Mesothelial cell of epicardium (in vitro differentiated cells): ENCODE measurements around the gene TDRKH. TPM values are rescaled to one million over a fixed set of nuclear protein-coding genes. Genes with fewer than 3 reads are reported as not detected.

Experiments
- DNase-seq, 2 experiments: peaks; one replicate each; pipeline ENCODE4 v3.0.0; 2021; ENCODE audit warnings: low spot score in 2 of 2; ENCODE audit not compliant: unreplicated experiment in 2 of 2
- H3K27ac Mint-ChIP-seq: 2 replicates; pipeline ENCODE4 v1.8.0; 2021; ENCODE audit warnings: mixed read lengths
- H3K27me3 Mint-ChIP-seq: 2 replicates; pipeline ENCODE4 v1.8.0; 2021; ENCODE audit warnings: low read depth, mixed read lengths
- H3K36me3 Mint-ChIP-seq: 2 replicates; pipeline ENCODE4 v1.8.0; 2021; ENCODE audit warnings: mixed read lengths
- H3K4me1 Mint-ChIP-seq: 2 replicates; pipeline ENCODE4 v1.8.0; 2021; ENCODE audit warnings: mixed read lengths
- H3K4me3 Mint-ChIP-seq: 2 replicates; pipeline ENCODE4 v1.8.0; 2021; ENCODE audit warnings: mild to moderate bottlenecking, moderate library complexity, mixed read lengths
- H3K9me3 Mint-ChIP-seq: 2 replicates; pipeline ENCODE4 v1.8.0; 2021; ENCODE audit warnings: mixed read lengths
- CTCF ChIP-seq: fragments of 200-600 bp; sonication (generic); IDR thresholded peaks from one replicate; pipeline ENCODE4 v1.5.0; 2021; ENCODE audit warnings: antibody characterized with exemption; ENCODE audit not compliant: unreplicated experiment
- total RNA-seq: library from RNA; stranded (reverse); gene quantifications from 3 replicates; pipeline ENCODE4 v1.2.1, GENCODE V29; 2021

The TDRKH gene
- total RNA-seq, 1 donor from 2014 or later, result 9.9 TPM

DNA sequence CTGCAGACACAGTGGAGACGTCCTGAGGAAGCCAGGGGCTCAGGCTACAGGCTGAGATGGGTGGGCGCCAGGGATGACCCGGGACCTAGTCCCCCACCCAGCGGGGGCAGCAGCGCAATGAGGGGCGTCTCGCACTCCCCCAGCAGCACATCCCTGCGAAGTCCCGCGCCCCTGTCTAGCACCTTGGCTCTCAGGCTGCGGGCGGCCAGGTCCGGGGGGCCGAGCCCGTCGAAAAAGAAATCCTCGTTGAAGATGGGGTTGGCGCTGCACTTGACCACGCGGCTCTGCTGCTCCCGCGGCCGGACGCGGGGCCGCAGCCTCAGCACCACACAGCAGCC, 47.6 kb upstream of the TDRKH start:
- H3K4me1 Mint-ChIP-seq, result peaks cover 32% of the 10 kb centered on the region

DNA sequence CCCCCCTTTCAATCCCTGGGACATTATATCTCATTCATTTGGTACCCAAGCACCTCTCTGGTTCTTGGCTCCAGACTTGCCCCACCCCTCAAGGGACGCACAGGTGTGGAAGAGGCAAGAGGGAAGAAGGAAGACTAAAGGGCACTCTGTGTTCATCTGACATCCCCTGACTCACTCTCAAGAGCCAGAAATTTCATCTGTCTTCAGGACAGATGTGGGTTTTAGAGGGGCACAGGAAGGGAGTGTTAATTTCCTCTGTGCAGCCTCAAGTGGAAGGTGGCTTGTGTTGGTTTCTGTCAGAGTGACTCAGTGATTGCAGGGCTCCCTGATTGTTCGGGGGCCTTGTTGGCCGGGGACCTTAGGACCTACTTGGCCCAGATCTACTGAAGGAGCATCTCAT, 46.9 kb upstream of the TDRKH start:
- Mint-ChIP-seq H3K9me3 (no peaks in the 10 kb centered on the region), H3K27ac (no peak overlapping the region), H3K36me3 (no peaks in the 10 kb centered on the region), H3K4me1 (peaks cover 32% of the 10 kb centered on the region), H3K4me3 (peak overlapping the region; percentile 59), H3K27me3 (peaks cover 55% of the 10 kb centered on the region)
- no peak for TF ChIP-seq CTCF
- no peak for DNase-seq

More for the DNA sequence above, 47.6 kb upstream of the TDRKH start:
- H3K27ac Mint-ChIP-seq, result peak overlapping the region; percentile 37
- no peak for DNase-seq
- no peaks in the 10 kb centered on the region for H3K9me3 Mint-ChIP-seq
- H3K4me3 Mint-ChIP-seq, result peak overlapping the region; percentile 59
- H3K36me3 Mint-ChIP-seq, result no peaks in the 10 kb centered on the region
- TF ChIP-seq CTCF, result no peak
- peaks cover 55% of the 10 kb centered on the region for H3K27me3 Mint-ChIP-seq

DNA sequence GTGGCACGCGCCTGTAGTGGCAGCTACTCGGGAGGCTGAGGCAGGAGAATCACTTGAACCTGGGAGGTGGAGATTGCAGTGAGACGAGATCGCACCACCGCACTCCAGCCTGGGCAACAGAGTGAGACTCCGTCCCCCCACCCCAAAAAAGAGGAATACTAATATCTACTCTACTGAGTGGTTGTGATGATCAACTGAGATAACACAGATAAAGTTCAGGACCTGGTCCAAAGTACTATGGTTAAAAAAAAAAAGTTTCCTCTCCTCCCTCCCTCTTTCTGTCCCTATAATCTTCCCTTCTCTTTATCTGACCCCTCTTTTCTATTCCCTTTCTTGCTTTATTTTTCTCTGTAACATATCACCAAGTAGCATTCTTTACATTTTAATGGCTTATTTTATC, 45.3 kb upstream of the TDRKH start:
- DNase-seq, result no peak
- Mint-ChIP-seq H3K27ac (no peak overlapping the region), H3K27me3 (peaks cover 43% of the 10 kb centered on the region), H3K36me3 (no peaks in the 10 kb centered on the region), H3K4me3 (no peak overlapping the region), H3K4me1 (peaks cover 29% of the 10 kb centered on the region), H3K9me3 (no peaks in the 10 kb centered on the region)
- no peak for TF ChIP-seq CTCF

- Mint-ChIP-seq H3K9me3 (no peaks in the 10 kb centered on the region), H3K27ac (no peak overlapping the region), H3K27me3 (peaks cover 29% of the 10 kb centered on the region), H3K36me3 (no peaks in the 10 kb centered on the region), H3K4me1 (peaks cover 22% of the 10 kb centered on the region), H3K4me3 (no peak overlapping the region)
- DNase-seq, result no peak
- no peak for TF ChIP-seq CTCF
These were observed 43.9 kb upstream of the TDRKH start for GRCh38 chr1:151834239-151834638.

DNA sequence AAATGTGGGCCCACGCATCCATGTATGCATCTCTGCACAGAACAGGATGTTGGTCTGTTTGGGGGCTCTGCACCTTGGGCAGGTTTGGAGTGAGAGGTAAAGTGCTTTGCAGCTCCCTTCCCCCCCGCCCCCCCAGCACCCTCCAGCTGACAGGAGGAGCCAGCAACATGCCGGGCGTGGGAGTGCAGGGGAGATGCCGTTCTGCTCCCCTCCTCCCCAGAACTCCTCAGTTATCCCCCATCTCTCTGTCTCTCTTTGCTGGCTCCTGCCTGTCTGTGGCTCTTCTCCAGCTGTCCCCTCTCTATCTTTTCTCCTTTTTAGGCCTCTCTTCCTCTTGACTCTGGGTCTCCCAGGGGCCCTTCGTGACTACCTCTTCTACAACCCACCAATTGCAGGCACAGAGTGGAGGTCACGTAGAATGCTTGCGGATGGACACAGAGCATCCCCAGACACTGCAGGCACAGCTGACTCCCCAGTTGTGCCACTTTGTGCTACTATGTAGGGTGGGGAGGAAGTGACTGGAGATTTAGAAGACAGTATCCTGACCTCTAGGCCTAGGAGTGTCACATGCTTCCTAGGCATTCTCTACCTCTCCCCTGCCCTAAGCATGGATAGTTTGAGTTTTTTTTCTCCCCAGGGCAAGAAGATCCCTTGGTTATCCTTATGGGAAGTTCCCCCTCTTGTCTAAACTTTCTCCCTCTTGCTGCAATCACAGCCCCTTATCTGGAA, 43.0 kb upstream of the TDRKH start:
- H3K27ac Mint-ChIP-seq, result no peak overlapping the region
- no peaks in the 10 kb centered on the region for H3K9me3 Mint-ChIP-seq
- H3K4me1 Mint-ChIP-seq, result peaks cover 24% of the 10 kb centered on the region
- no peak for TF ChIP-seq CTCF
- DNase-seq, result no peak
- H3K27me3 Mint-ChIP-seq, result peaks cover 23% of the 10 kb centered on the region
- H3K36me3 Mint-ChIP-seq, result no peaks in the 10 kb centered on the region
- no peak overlapping the region for H3K4me3 Mint-ChIP-seq
